Suppressor macrophage treated with lipopolysaccharide for 1 hour (primary cell): ENCODE results near the gene AUTS2.

Experiments used
- DNase-seq, 3 donors: peaks; one replicate each; pipeline ENCODE4 v3.0.0-alpha.2; 2020 to 2022

AUTS2 gene

GRCh38 chr7:70093205-70093904 is 495.1 kb downstream of the AUTS2 start:
- no peak for DNase-seq

GRCh38 chr7:70094831-70095230 is 496.6 kb downstream of the AUTS2 start:
- no peak for DNase-seq

GRCh38 chr7:70097645-70098044 is 499.4 kb downstream of the AUTS2 start:
- no peak for DNase-seq

GRCh38 chr7:70098133-70098561 is 499.9 kb downstream of the AUTS2 start:
- DNase-seq: no peak

- no peak for DNase-seq
Observed at GRCh38 chr7:70098905-70099672, 500.8 kb downstream of the AUTS2 start.

DNA sequence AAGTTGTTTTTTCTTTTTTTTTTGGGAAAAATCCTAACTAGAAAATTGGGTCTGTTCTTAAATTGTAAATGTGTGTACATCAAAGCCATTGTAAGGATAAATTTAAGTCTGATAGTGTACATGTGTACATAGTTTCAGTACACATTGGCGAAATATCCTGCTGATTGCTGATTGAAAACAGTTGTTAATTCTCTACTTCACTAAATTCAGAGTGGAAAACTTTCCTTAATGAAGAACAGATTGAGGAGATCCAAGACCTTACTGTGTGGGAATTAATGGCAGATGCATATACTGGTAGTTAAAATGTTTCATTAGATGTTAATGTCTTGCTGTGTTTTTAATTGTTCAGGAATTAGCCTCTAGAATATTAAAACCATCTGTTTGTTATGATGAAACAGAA is 506.0 kb downstream of the AUTS2 start:
- no peak for DNase-seq

DNA sequence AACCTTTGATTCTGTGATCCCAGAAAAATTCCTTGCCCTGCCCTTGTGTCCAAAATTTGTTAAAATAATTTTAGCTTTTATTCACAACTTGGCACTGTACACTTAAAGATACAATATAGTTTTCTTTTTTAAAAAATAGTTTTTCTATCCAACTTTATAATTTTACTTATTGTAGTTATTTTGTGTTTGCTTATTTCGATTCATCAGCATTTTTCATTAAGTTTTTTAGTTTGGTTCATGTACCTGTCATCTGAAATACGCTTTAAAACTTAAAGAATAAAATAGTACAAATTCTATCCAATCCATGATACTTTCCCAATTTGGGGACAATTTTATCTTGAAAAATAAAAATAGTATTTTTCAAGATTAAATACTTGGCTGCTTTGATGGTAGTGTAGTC is 514.8 kb downstream of the AUTS2 start:
- no peak for DNase-seq

- no peak for DNase-seq
Observed at GRCh38 chr7:70113536-70113935, 515.3 kb downstream of the AUTS2 start.

- DNase-seq: no peak
Observed at GRCh38 chr7:70114806-70115205, 516.5 kb downstream of the AUTS2 start.

DNA sequence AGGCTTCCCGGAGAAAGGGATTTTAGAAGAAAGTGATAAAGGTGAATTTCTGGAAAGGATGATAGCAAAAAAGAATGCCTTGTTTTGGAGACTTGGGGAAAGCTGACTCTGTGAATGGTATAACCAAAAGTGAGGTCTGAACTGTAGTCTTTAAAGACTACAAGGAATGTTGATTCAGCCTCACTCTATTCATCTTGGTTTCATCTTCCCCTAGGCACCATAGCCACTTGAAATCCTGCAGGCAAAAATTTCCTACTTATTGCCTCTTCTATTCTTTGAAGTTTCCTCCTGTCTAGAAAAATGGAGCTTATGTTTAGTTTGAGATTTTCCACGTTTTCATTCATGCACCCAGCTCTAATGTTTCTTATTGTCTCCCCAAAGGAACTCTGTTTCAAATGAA is 518.0 kb downstream of the AUTS2 start:
- no peak for DNase-seq

- no peak for DNase-seq
Observed at GRCh38 chr7:70116867-70117266, 518.6 kb downstream of the AUTS2 start.

- DNase-seq: no peak
Observed at GRCh38 chr7:70120851-70121250, 522.6 kb downstream of the AUTS2 start.

DNA sequence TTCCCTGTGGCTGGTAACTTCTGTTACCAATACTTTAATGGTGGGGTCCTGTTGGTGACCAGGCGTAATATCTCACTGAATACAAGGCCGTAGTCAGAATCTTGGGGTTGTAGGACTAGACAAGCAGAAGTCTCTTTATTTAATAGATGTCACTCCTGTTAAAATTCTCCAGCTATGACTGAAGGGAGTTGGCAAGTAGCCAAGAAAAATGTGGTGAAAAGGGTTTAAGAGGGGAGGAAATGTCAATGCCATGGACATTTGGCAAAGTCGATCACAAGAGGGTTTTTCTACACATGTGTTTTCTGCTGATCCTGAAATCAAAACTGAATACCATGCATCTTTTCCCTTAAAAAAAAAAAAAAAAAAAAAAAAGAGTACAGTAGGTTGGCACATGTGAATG is 533.5 kb downstream of the AUTS2 start:
- DNase-seq: peak in 1 of 3 donors; percentile 4

- DNase-seq: no peak
Observed at GRCh38 chr7:70132226-70132851, 534.1 kb downstream of the AUTS2 start.

- no peak for DNase-seq
Observed at GRCh38 chr7:70132852-70133690, 534.8 kb downstream of the AUTS2 start.

- no peak for DNase-seq
Observed at GRCh38 chr7:70134029-70134770, 535.9 kb downstream of the AUTS2 start.

GRCh38 chr7:70135656-70136055 is 537.4 kb downstream of the AUTS2 start:
- no peak for DNase-seq

GRCh38 chr7:70137126-70137525 is 538.9 kb downstream of the AUTS2 start:
- no peak for DNase-seq

DNA sequence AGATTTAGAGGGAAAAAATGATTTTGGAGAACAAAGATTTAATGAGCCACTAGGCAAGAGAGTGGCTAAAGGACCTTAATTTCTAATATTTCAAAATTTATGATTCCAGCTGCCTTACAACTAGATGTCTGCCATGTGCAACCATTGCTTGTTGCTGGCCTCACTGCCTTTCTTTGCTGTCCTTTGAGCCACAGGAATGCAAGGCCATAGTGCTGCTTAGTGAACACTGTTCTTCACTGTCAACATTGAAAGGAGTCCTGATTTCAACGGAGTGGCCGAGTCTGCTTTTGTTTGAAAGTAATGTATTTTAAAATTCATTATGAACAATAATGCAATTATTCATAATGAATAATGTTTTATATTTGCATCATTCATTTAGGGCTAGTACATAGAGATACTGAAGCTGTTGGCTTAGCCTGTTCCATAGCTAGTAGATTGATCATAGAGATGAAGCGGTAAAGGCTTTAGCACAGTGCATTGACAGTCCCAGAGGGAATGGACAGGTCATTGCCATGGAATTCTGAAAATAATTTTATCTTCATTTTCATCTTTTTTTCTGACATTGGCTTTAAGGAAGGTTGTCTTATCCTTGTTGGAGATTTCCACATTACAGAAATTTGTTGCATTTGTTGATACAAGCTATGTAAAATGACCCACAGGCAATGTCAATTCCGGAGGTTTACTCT is 544.1 kb downstream of the AUTS2 start:
- DNase-seq: no peak

- DNase-seq: no peak
Observed at GRCh38 chr7:70143075-70144044, 545.1 kb downstream of the AUTS2 start.
